ENCODE data around the gene FAM241A. TPM values are rescaled to one million over a fixed set of nuclear protein-coding genes. Genes with fewer than 3 reads are reported as not detected.

FAM241A gene
- total RNA-seq, 4 donors from 2014 or later, result 4.0 to 5.6 (median 4.6) TPM

DNA sequence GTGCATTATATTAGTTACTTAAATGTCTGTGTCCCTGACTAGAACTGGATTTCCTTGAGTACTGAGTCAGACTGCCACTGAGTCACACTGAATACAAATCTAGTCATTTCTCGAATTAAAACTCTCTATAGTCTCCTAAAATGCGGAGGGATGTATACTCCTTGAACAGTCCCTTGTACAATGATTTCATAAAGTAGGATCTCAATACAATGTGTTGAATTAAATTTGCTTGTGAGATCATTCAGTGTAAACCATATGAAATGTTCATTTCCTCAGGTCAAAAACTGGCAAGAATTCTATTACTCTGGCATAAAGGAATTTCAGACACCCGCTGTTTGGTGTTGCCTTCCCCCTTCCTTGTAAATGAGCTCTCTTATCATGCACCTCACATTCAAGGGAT is 17.5 kb upstream of the FAM241A start:
- TF ChIP-seq, protein P1, sequence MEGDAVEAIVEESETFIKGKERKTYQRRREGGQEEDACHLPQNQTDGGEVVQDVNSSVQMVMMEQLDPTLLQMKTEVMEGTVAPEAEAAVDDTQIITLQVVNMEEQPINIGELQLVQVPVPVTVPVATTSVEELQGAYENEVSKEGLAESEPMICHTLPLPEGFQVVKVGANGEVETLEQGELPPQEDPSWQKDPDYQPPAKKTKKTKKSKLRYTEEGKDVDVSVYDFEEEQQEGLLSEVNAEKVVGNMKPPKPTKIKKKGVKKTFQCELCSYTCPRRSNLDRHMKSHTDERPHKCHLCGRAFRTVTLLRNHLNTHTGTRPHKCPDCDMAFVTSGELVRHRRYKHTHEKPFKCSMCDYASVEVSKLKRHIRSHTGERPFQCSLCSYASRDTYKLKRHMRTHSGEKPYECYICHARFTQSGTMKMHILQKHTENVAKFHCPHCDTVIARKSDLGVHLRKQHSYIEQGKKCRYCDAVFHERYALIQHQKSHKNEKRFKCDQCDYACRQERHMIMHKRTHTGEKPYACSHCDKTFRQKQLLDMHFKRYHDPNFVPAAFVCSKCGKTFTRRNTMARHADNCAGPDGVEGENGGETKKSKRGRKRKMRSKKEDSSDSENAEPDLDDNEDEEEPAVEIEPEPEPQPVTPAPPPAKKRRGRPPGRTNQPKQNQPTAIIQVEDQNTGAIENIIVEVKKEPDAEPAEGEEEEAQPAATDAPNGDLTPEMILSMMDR (IDR thresholded peaks at IDR 0.05), result no peak
- no peak for TF ChIP-seq POLR2A (IDR thresholded peaks at IDR 0.05)
- intact Hi-C loops (cut with DNase I; ENCODE audit: low total_unique reads), result no loop called here
- no peak overlapping the region for H3K4me3 ChIP-seq (ENCODE audit: low read depth, poor library complexity, severe bottlenecking)
- WGBS, 2 donors, result 82 to 91% methylated on average over 3 of the region's 3 CpGs
- DNase-seq (ENCODE audit: low spot score in 2 of 2), result no peak

DNA sequence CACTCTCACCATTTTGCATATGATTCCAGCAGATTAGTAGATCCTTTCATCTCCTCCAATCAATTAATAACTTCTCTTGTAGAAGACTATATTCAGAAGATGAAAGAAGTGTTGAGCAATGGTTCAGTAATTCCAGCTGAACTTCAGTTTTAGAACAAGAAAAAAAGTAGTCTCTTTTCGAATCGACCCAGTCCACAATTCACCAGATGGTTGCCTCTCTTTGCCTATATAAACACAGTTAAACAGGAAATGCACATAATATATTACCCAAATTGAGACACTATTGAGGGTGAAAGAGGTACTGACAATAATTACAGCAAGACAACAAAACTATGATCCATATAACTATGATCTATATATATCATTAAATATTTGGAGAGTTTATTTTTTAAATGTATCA is 16.8 kb upstream of the FAM241A start:
- DNase-seq (ENCODE audit: low spot score in 2 of 2), result no peak
- no peak for TF ChIP-seq POLR2A (IDR thresholded peaks at IDR 0.05)
- TF ChIP-seq, protein P1 (IDR thresholded peaks at IDR 0.05), result no peak
- intact Hi-C loops (cut with DNase I; ENCODE audit: low total_unique reads), result no loop called here
- 49 to 57% methylated on average over 2 of the region's 2 CpGs for WGBS, 2 donors
- H3K4me3 ChIP-seq (ENCODE audit: low read depth, poor library complexity, severe bottlenecking), result no peak overlapping the region

DNA sequence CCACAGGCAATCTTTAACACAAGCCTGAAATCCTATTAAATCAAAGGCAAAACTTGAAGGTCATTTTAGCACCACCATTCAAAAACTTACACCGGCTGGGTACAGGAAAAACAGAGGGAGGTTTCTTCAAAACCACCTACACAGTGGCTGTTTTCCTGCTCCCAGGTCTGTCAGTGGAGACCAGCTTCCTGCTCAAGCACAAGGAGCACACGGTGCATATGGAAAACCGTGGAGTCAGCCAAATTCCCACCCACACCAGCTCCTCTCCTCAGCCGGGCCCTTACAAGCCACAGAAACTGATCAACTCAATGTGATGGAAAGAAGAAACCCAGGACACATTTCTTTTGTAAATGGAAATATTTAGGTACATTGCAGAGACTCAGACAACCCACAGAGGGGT is 14.3 kb upstream of the FAM241A start:
- no peak for TF ChIP-seq POLR2A (IDR thresholded peaks at IDR 0.05)
- TF ChIP-seq, protein P1 (IDR thresholded peaks at IDR 0.05), result no peak
- DNase-seq (ENCODE audit: low spot score in 2 of 2), result no peak
- WGBS, 2 donors, result 14 to 25% methylated on average over 4 of the region's 4 CpGs
- intact Hi-C loops (cut with DNase I; ENCODE audit: low total_unique reads), result no loop called here
- no peak overlapping the region for H3K4me3 ChIP-seq (ENCODE audit: low read depth, poor library complexity, severe bottlenecking)

DNA sequence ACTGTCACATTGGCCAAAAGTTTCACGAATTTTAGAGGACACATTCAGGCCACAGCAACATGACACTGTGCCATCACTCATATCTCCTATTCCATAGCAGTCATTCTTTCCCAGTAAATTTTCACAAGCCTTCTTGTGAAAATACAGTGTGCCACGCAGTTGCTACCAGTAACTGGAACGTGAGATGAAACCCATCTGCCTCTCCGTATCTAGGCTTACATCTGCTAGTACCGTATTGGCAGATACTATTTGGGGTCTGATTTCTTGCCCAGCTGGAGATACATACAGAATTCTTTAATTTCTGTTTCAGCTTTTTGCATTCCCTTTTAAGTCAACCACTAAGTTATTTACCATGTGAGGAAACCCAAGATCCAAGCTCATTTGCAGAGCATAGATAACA is 8.7 kb upstream of the FAM241A start:
- WGBS, 2 donors, result 84 to 90% methylated on average over 5 of the region's 5 CpGs
- DNase-seq (ENCODE audit: low spot score in 2 of 2), result no peak
- no peak for TF ChIP-seq POLR2A (IDR thresholded peaks at IDR 0.05)
- TF ChIP-seq, protein P1 (IDR thresholded peaks at IDR 0.05), result no peak
- intact Hi-C loops (cut with DNase I; ENCODE audit: low total_unique reads), result no loop called here
- no peak overlapping the region for H3K4me3 ChIP-seq (ENCODE audit: low read depth, poor library complexity, severe bottlenecking)

DNA sequence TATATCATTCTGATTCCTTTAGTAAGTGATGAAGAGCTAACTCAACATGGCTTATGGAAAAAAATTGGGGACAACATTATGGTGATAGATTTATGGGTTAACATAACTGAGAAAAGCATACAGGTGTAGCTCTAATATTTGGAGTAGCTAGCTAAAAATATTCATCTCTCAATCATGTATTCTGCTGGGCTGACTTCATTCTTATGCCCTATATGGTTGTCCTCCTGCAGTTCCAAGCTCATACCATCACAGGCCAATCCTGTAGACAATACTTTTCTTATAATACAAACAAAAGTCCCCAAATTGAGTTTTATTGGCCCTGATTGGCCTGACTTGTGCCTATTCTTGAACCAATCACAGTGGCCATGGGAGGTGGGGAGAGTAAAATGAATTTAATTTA is 6.7 kb upstream of the FAM241A start:
- intact Hi-C loops (cut with DNase I; ENCODE audit: low total_unique reads), result no loop called here
- no peak for DNase-seq (ENCODE audit: low spot score in 2 of 2)

DNA sequence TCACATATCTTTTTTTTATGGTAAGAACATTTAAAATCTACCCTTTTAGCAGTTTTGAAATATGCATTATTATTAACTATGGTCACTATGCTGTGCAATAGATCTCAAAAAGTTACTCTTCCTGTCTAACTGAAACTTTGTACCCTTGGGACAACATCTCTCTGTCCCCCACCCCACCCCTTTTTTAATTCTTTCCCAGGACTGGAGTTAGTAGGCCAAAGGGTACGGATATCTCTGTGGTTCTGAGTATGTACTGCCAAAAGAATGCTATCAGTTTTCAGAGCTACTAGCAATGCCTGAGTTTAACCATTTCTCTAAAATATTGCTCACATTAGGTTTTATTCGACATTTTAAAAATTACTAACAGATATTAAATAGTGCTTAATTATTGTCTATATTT is 4.7 kb upstream of the FAM241A start:
- WGBS, 2 donors, result 76 to 82% methylated on average over 2 of the region's 2 CpGs
- TF ChIP-seq POLR2A (IDR thresholded peaks at IDR 0.05), result no peak
- no peak for DNase-seq (ENCODE audit: low spot score in 2 of 2)
- H3K4me3 ChIP-seq (ENCODE audit: low read depth, poor library complexity, severe bottlenecking), result no peak overlapping the region
- intact Hi-C loops (cut with DNase I; ENCODE audit: low total_unique reads), result no loop called here

More for the DNA sequence above, 6.7 kb upstream of the FAM241A start:
- no peak for TF ChIP-seq POLR2A (IDR thresholded peaks at IDR 0.05)
- TF ChIP-seq, protein P1 (IDR thresholded peaks at IDR 0.05), result no peak
- no peak overlapping the region for H3K4me3 ChIP-seq (ENCODE audit: low read depth, poor library complexity, severe bottlenecking)

Data from lower leg skin (tissue), 4 donors.